Loucy (cell line): ENCODE results near the gene RAB8B.

Experiments used
- H2AFZ ChIP-seq: fragments of 200-600 bp; sonication (generic); 2 replicates; pipeline ENCODE4 v1.6.0; 2016; ENCODE audit warnings: antibody characterized with exemption, mild to moderate bottlenecking, low read length, moderate library complexity
- H3F3A ChIP-seq: fragments of 200-600 bp; 2 replicates; pipeline ENCODE4 v1.6.0; 2016; ENCODE audit warnings: antibody characterized with exemption, low read depth, mild to moderate bottlenecking
- H3K27me3 ChIP-seq: fragments of 200-600 bp; sonication (generic); 2 replicates; pipeline ENCODE4 v1.6.1; 2014; ENCODE audit warnings: low read length, mild to moderate bottlenecking; ENCODE audit not compliant: insufficient read depth, poor library complexity, severe bottlenecking
- H3K36me3 ChIP-seq: fragments of 200-600 bp; sonication (generic); 2 replicates; pipeline ENCODE4 v1.6.1; 2016; ENCODE audit warnings: low read length; ENCODE audit not compliant: insufficient read depth
- H3K4me1 ChIP-seq: fragments of 200-600 bp; sonication (generic); 2 replicates; pipeline ENCODE4 v1.5.1; 2014; ENCODE audit warnings: low read length, mild to moderate bottlenecking; ENCODE audit not compliant: insufficient read depth, poor library complexity, severe bottlenecking
- H3K4me2 ChIP-seq: fragments of 200-600 bp; sonication (generic); 2 replicates; pipeline ENCODE4 v1.6.0; 2014; ENCODE audit warnings: antibody characterized with exemption, low read length, low read depth, mild to moderate bottlenecking; ENCODE audit not compliant: poor library complexity, severe bottlenecking
- H3K4me3 ChIP-seq: fragments of 200-600 bp; sonication (generic); 2 replicates; pipeline ENCODE4 v1.5.1; 2014; ENCODE audit warnings: low read length, mild to moderate bottlenecking, mixed read lengths; ENCODE audit not compliant: poor library complexity, severe bottlenecking
- H3K79me2 ChIP-seq: fragments of 200-600 bp; sonication (generic); 2 replicates; pipeline ENCODE4 v1.6.1; 2014; ENCODE audit warnings: low read length; ENCODE audit not compliant: insufficient read depth
- H3K9ac ChIP-seq: fragments of 200-600 bp; sonication (generic); 2 replicates; pipeline ENCODE4 v1.6.0; 2014; ENCODE audit warnings: mild to moderate bottlenecking, low read depth, low read length, moderate library complexity; ENCODE audit not compliant: poor library complexity, severe bottlenecking
- H3K9me2 ChIP-seq: fragments of 200-600 bp; sonication (generic); replicated peaks from 2 replicates; pipeline ENCODE4 v1.6.1; 2016; ENCODE audit warnings: low read depth, low read length, mixed read lengths
- H3K9me3 ChIP-seq: fragments of 200-600 bp; sonication (generic); 2 replicates; pipeline ENCODE4 v1.6.1; 2014; ENCODE audit warnings: mild to moderate bottlenecking, antibody characterized with exemption, low read length, low read depth; ENCODE audit not compliant: insufficient read depth
- H4K20me1 ChIP-seq: fragments of 200-600 bp; sonication (generic); 2 replicates; pipeline ENCODE4 v1.6.0; 2014; ENCODE audit warnings: antibody characterized with exemption, low read length, mild to moderate bottlenecking; ENCODE audit not compliant: insufficient read depth, poor library complexity, severe bottlenecking
- CTCF ChIP-seq: fragments of 200-600 bp; sonication (generic); conservative IDR thresholded peaks from 2 replicates; pipeline ENCODE4 v1.5.1; 2014; ENCODE audit warnings: mild to moderate bottlenecking, antibody characterized with exemption, low read length
- EZH2phosphoT487 ChIP-seq: fragments of 200-600 bp; IDR thresholded peaks from 2 replicates; pipeline ENCODE4 v1.6.1; 2018; ENCODE audit warnings: antibody characterized with exemption, mild to moderate bottlenecking, moderate library complexity, borderline replicate concordance

Gene RAB8B

GRCh38 chr15:63283126-63283525 lies 93.7 kb downstream of the RAB8B start:
- H3K9me3 ChIP-seq: no peaks in the 10 kb centered on the region
- H3K4me2 ChIP-seq: no peak overlapping the region
- peaks cover 4% of the 10 kb centered on the region; the same call in 1 of the 2 replicates for H3F3A ChIP-seq
- H3K4me3 ChIP-seq: no peak overlapping the region
- no peaks in the 10 kb centered on the region; the same call in 1 of the 2 replicates for H3K36me3 ChIP-seq
- H3K27me3 ChIP-seq: no peaks in the 10 kb centered on the region
- H3K9ac ChIP-seq: no peak overlapping the region
- no peaks in the 10 kb centered on the region for H3K9me2 ChIP-seq
- TF ChIP-seq CTCF (no peak), EZH2phosphoT487 (no peak)
- no peaks in the 10 kb centered on the region for H4K20me1 ChIP-seq
- peaks cover 32% of the 10 kb centered on the region for H3K4me1 ChIP-seq
- peaks cover 8% of the 10 kb centered on the region for H3K79me2 ChIP-seq
- H2AFZ ChIP-seq: no peak overlapping the region

- Histone ChIP-seq H3K27me3 (no peaks in the 10 kb centered on the region), H3K9me2 (no peaks in the 10 kb centered on the region), H4K20me1 (no peaks in the 10 kb centered on the region), H3K9ac (no peak overlapping the region), H2AFZ (no peak overlapping the region), H3K4me3 (no peak overlapping the region), H3F3A (no peaks in the 10 kb centered on the region), H3K9me3 (no peaks in the 10 kb centered on the region), H3K36me3 (no peaks in the 10 kb centered on the region; the same call in 1 of the 2 replicates), H3K4me1 (peaks cover 25% of the 10 kb centered on the region), H3K4me2 (no peak overlapping the region), H3K79me2 (no peaks in the 10 kb centered on the region)
- TF ChIP-seq CTCF: no peak
- TF ChIP-seq EZH2phosphoT487: no peak
These were observed 94.9 kb downstream of the RAB8B start for GRCh38 chr15:63284335-63284734.

GRCh38 chr15:63287109-63287508 lies 97.7 kb downstream of the RAB8B start:
- Histone ChIP-seq H3K4me1 (peaks cover 29% of the 10 kb centered on the region), H2AFZ (no peak overlapping the region), H3K27me3 (no peaks in the 10 kb centered on the region), H3K4me3 (no peak overlapping the region), H3F3A (no peaks in the 10 kb centered on the region), H3K9me2 (no peaks in the 10 kb centered on the region), H4K20me1 (no peaks in the 10 kb centered on the region), H3K9me3 (no peaks in the 10 kb centered on the region), H3K79me2 (no peaks in the 10 kb centered on the region), H3K4me2 (no peak overlapping the region), H3K36me3 (no peaks in the 10 kb centered on the region; the same call in 1 of the 2 replicates), H3K9ac (no peak overlapping the region)
- TF ChIP-seq CTCF (no peak), EZH2phosphoT487 (no peak)
